NT2/D1 (cell line): ENCODE results near the gene DLX6.

Experiments
- DNase-seq: peaks from one replicate; pipeline ENCODE4 v3.0.0-alpha.2; 2011; ENCODE audit warnings: low read depth, low spot score
- H3K27me3 ChIP-seq: 2 replicates; pipeline ENCODE4 v1.6.0; 2011; ENCODE audit warnings: mild to moderate bottlenecking; ENCODE audit not compliant: insufficient read length, insufficient read depth
- H3K36me3 ChIP-seq: 2 replicates; pipeline ENCODE4 v1.6.1; 2011; ENCODE audit warnings: mild to moderate bottlenecking, low read length, mixed read lengths; ENCODE audit not compliant: insufficient read depth, insufficient read length
- H3K4me1 ChIP-seq: 2 replicates; pipeline ENCODE4 v1.5.1; 2011; ENCODE audit not compliant: insufficient read depth, insufficient read length
- H3K4me3 ChIP-seq: 2 replicates; pipeline ENCODE4 v1.5.1; 2011; ENCODE audit warnings: low read depth; ENCODE audit not compliant: insufficient read length
- H3K9ac ChIP-seq: 2 replicates; pipeline ENCODE4 v1.6.0; 2011; ENCODE audit warnings: low read depth; ENCODE audit not compliant: insufficient read length
- H3K9me3 ChIP-seq: 2 replicates; pipeline ENCODE4 v1.5.1; 2011; ENCODE audit warnings: mild to moderate bottlenecking, low read length; ENCODE audit not compliant: insufficient read depth
- SUZ12 ChIP-seq: IDR thresholded peaks from 2 replicates; pipeline ENCODE4 v1.6.1; 2011; ENCODE audit not compliant: insufficient read length, insufficient read depth; ENCODE audit errors: extremely low read depth
- YY1 ChIP-seq: IDR thresholded peaks from 2 replicates; pipeline ENCODE4 v1.6.1; 2011; ENCODE audit not compliant: insufficient read length, insufficient read depth
- ZNF274 ChIP-seq: IDR thresholded peaks from 2 replicates; pipeline ENCODE4 v1.6.1; 2011; ENCODE audit warnings: mild to moderate bottlenecking, low read depth, low read length

The DLX6 gene

DNA sequence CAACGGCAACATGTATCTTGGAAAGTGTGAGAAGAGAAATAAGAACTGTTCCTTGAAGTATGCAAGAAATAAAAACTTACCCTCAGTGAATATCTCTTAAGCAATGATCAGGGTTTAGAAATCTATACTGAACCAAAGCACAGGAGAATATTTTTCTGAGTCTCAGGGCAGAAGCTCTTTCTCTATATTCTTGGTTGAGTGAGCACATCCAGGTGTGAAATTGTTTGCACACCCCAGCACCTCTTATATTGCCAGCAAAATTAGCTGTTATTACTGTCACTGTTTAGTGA, 8.4 kb downstream of the DLX6 start:
- Histone ChIP-seq H3K4me1 (peaks cover 2% of the 10 kb centered on the region), H3K9me3 (no peaks in the 10 kb centered on the region), H3K9ac (no peak overlapping the region), H3K36me3 (no peaks in the 10 kb centered on the region), H3K27me3 (peaks cover 99% of the 10 kb centered on the region), H3K4me3 (no peak overlapping the region)
- no peak for DNase-seq
- TF ChIP-seq YY1, result no peak
- no peak for TF ChIP-seq SUZ12

DNA sequence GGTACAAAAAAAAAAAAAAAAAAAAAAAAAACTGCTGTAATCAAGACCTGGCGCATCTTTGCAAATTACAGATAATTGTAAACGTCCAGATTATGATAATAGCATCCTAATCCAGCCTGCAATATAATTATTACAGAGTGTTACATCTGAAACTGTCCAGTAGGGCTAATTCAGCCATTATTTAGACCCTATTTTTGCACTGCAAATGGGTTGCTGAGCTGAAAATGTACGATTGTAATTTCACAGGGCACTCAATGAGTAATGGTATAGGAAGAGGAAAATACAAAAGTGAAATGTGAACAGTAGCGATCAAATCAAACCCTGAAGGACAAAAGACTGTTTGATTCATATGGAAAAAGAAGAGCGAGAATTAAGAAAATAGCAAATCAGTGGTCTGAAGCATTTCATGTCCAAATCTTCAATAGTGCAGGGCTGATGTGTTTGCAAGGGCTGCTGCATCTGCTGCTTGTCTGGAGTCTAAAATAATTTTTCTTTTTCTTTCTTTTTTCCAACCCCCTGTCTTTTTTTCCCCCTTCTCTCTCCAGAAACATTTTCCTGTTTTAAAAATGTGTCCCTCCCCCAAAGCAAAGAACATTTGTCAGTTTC, 8.9 kb downstream of the DLX6 start:
- Histone ChIP-seq H3K9ac (no peak overlapping the region), H3K27me3 (peaks cover 99% of the 10 kb centered on the region), H3K4me3 (no peak overlapping the region), H3K9me3 (no peaks in the 10 kb centered on the region), H3K36me3 (no peaks in the 10 kb centered on the region), H3K4me1 (peaks cover 2% of the 10 kb centered on the region)
- no peak for DNase-seq
- no peak for TF ChIP-seq YY1
- TF ChIP-seq ZNF274, result no peak

DNA sequence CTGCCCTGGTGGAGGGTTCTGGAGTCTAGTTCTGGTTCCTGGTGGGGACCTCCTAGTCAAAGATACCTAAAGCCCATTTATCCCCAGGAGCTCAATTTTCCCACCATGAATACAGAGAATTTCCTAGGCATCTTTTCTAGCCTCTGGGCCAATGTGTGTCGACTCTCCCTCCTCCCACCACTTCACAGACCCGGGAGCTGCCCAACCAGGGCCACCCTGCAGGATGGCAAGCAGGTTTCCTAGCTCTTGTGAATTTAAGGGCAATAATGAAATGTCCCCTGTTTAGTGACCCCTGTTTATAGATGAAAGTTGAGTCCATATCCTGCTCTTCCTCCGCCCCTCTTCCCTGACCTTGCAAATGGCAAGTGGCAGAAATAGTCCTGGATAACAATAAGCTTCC, 9.9 kb downstream of the DLX6 start:
- H3K27me3 ChIP-seq, result peaks cover 99% of the 10 kb centered on the region
- peaks cover 2% of the 10 kb centered on the region for H3K4me1 ChIP-seq
- no peaks in the 10 kb centered on the region for H3K9me3 ChIP-seq
- TF ChIP-seq ZNF274, result no peak
- TF ChIP-seq YY1, result no peak
- TF ChIP-seq SUZ12, result no peak
- H3K9ac ChIP-seq, result no peak overlapping the region
- no peak for DNase-seq
- no peak overlapping the region for H3K4me3 ChIP-seq
- H3K36me3 ChIP-seq, result no peaks in the 10 kb centered on the region

DNA sequence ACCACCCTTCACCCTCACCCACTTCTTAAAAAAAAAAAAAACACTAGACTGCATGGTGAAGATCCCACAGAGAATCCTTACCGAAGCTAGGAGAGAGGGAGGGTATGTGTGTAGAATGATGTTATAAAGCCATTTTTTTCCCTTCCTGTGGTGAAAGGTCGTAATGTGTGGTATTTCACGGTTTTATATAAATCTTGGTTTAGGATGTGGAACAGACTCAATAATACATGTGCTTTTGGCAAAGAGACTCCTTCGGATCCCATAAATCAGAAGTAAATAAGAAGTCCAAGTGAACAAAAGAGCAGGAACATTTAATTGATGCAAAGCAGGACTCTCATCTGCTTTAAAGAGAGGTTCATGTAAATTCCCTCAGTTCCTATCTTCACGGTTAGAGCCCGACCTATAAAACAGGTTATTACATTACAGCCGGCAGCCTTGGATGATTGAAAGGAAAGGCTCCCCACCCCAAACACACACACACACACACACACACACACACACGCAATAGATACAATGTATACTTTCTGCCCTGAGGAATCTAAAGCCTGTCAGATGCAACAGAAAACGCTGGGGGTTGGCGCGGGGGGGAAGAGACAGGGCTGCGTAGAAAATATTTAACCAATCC, 10.5 kb downstream of the DLX6 start:
- Histone ChIP-seq H3K4me1 (peaks cover 4% of the 10 kb centered on the region), H3K9ac (peak overlapping the region; percentile 32), H3K36me3 (no peaks in the 10 kb centered on the region), H3K9me3 (no peaks in the 10 kb centered on the region), H3K27me3 (peaks cover 99% of the 10 kb centered on the region), H3K4me3 (peak overlapping the region; percentile 39)
- DNase-seq, result no peak
- no peak for TF ChIP-seq ZNF274
- no peak for TF ChIP-seq YY1
- no peak for TF ChIP-seq SUZ12

DNA sequence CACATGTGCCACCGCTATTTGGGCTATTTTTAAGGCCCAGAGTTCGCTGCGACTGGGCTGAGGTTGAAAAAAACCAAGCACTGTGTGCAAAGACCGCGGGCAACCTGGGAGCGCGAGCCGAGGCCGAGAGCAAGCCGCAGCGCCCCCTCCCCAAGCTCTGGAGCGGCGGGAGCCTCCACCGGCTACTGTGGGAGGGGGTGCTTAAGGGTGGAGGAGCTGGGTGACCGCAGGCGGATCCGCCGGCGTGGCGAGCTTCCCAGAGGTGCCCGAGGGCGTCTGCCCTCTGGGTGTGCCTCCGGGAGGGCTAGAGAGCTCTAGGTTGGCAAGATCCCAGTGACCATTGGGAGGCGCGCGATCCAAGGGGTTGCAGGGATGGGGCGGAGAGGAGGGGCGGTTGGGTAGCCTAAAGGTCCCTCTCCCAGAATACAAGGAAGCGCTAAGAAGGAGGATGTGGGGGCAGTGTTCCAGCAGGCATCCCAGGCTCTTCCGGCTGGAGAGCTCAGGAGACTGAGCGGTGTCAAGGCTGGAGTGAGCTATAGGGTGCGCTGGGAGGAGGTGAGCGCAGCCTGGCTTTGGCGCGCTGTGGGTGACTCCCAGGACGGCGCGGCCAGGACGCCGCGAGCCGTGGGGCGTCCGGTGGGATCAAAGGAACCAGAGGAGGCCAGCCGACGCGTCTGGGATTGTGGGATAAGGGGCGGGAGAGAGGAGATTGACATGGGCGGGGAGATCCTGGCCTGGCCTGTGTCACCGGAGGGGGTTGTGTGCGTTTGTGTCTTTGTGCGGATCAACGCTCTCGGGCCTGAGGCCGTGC, 11.2 kb downstream of the DLX6 start:
- H3K9me3 ChIP-seq, result no peaks in the 10 kb centered on the region
- no peaks in the 10 kb centered on the region for H3K36me3 ChIP-seq
- peaks cover 99% of the 10 kb centered on the region for H3K27me3 ChIP-seq
- peak overlapping the region; percentile 50 for H3K9ac ChIP-seq
- H3K4me3 ChIP-seq, result peak overlapping the region; percentile 39
- peaks cover 4% of the 10 kb centered on the region for H3K4me1 ChIP-seq
- TF ChIP-seq YY1 (no peak), ZNF274 (no peak), SUZ12 (peak; percentile 42)
- no peak for DNase-seq

DNA sequence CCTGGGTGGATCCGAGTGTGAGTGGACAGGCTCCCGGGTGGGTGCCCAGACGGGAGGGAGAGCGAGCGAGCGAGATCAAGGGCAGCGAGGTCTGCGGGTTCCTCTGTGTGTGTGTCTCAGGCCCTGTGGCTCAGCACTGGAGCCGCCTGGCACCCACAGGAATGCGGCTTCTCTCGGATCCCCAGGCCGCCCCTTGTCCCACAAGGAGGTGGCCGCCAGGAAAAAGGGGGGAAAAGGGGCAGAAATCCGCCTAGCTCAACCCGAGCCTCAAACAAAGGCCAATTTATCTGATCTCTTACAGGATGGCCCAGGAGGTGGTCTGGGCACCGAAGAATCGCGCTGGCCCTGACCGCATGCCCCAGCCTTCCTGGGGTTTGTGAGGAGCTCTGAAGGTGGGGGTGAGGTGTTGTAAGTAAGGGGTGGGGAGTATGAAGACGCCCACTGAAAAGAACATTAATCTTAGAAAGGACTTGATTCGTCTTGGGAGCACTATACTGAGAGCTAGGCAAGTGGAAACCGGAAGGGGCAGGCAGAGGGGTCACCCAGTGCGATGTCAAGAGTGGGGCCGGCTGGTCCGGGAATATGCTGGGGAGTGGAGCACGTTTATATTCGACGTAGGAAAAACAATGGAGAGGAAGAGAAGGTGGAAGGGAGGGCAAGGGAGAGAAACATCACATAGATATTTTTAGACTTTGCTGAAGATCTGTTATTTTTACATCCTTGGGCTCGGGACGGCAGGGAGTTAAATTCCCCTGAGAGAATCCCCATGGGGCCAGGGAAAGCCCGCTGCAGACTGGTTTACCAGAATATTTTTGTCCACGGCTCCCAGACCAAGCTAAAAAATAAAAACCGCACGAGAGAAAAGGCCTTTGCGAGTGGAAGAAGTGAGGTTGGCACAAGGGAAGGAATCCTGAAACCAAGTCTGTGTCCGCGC, 12.1 kb downstream of the DLX6 start:
- peak overlapping the region; percentile 39 for H3K4me3 ChIP-seq
- TF ChIP-seq SUZ12 (peak; percentile 34), ZNF274 (no peak), YY1 (no peak)
- no peaks in the 10 kb centered on the region for H3K9me3 ChIP-seq
- peaks cover 99% of the 10 kb centered on the region for H3K27me3 ChIP-seq
- DNase-seq, result no peak
- no peaks in the 10 kb centered on the region for H3K36me3 ChIP-seq
- H3K9ac ChIP-seq, result peak overlapping the region; percentile 50
- peaks cover 4% of the 10 kb centered on the region for H3K4me1 ChIP-seq
